Measurements from ENCODE around the gene STRIP2.
A peak's percentile ranks its signal among the peaks of the same experiment; 100 is the strongest.

The STRIP2 gene

GRCh38 chr7:129461809-129462208 is 27.6 kb downstream of the STRIP2 start:
- no peak for TF ChIP-seq CTCF (IDR thresholded peaks at IDR 0.05; ENCODE audit: low read depth, low read length)
- in situ Hi-C loops (cut with HindIII; ENCODE audit: low sequenced_read_pairs) = no loop called here
- DNase-seq (ENCODE audit: low read depth, low spot score) = no peak
- H3K4me3 ChIP-seq (ENCODE audit: low read depth, low read length) = no peak overlapping the region

- no peak for TF ChIP-seq CTCF (IDR thresholded peaks at IDR 0.05; ENCODE audit: low read depth, low read length)
- H3K4me3 ChIP-seq (ENCODE audit: low read depth, low read length) = no peak overlapping the region
- DNase-seq (ENCODE audit: low read depth, low spot score) = no peak
These were observed 28.2 kb downstream of the STRIP2 start for GRCh38 chr7:129462420-129462819.

GRCh38 chr7:129464194-129464593 is 30.0 kb downstream of the STRIP2 start:
- DNase-seq (ENCODE audit: low read depth, low spot score) = no peak
- in situ Hi-C loops (cut with HindIII; ENCODE audit: low sequenced_read_pairs) = no loop called here
- no peak for TF ChIP-seq CTCF (IDR thresholded peaks at IDR 0.05; ENCODE audit: low read depth, low read length)
- H3K4me3 ChIP-seq (ENCODE audit: low read depth, low read length) = no peak overlapping the region

More at GRCh38 chr7:129462420-129462819, 28.2 kb downstream of the STRIP2 start:
- in situ Hi-C loops (cut with HindIII; ENCODE audit: low sequenced_read_pairs) = no loop called here

GRCh38 chr7:129465080-129465479 is 30.8 kb downstream of the STRIP2 start:
- DNase-seq (ENCODE audit: low read depth, low spot score) = no peak
- TF ChIP-seq CTCF (IDR thresholded peaks at IDR 0.05; ENCODE audit: low read depth, low read length) = no peak
- H3K4me3 ChIP-seq (ENCODE audit: low read depth, low read length) = no peak overlapping the region
- in situ Hi-C loops (cut with HindIII; ENCODE audit: low sequenced_read_pairs) = no loop called here

- H3K4me3 ChIP-seq (ENCODE audit: low read depth, low read length) = no peak overlapping the region
- no peak for TF ChIP-seq CTCF (IDR thresholded peaks at IDR 0.05; ENCODE audit: low read depth, low read length)
- no peak for DNase-seq (ENCODE audit: low read depth, low spot score)
- in situ Hi-C loops (cut with HindIII; ENCODE audit: low sequenced_read_pairs) = no loop called here
These were observed 32.6 kb downstream of the STRIP2 start for GRCh38 chr7:129466796-129467195.

GRCh38 chr7:129468087-129468486 is 33.9 kb downstream of the STRIP2 start:
- peak; percentile 6 for DNase-seq (ENCODE audit: low read depth, low spot score)
- no peak overlapping the region for H3K4me3 ChIP-seq (ENCODE audit: low read depth, low read length)
- in situ Hi-C loops (cut with HindIII; ENCODE audit: low sequenced_read_pairs) = no loop called here
- no peak for TF ChIP-seq CTCF (IDR thresholded peaks at IDR 0.05; ENCODE audit: low read depth, low read length)

GRCh38 chr7:129468547-129468946 is 34.3 kb downstream of the STRIP2 start:
- H3K4me3 ChIP-seq (ENCODE audit: low read depth, low read length) = no peak overlapping the region
- in situ Hi-C loops (cut with HindIII; ENCODE audit: low sequenced_read_pairs) = no loop called here
- DNase-seq (ENCODE audit: low read depth, low spot score) = no peak
- TF ChIP-seq CTCF (IDR thresholded peaks at IDR 0.05; ENCODE audit: low read depth, low read length) = no peak

All from astrocyte of the spinal cord (primary cell).